ENCODE data around the gene ATP6V0D1. TPM values are rescaled to one million over a fixed set of nuclear protein-coding genes. Genes with fewer than 3 reads are reported as not detected.
"Not testable (repeated sequence)": the region's sequence is repeated elsewhere in the genome, so short reads cannot be mapped to it uniquely, and the experiment has no call there.

Gene ATP6V0D1
- total RNA-seq = 78.7 TPM

- FAIRE-seq = no peak
- DNase-seq (ENCODE audit: low spot score in 2 of 2) = peak; percentile 89 to 97
These were observed at the start of gene ATP6V0D1 for GRCh38 chr16:67480833-67481560. Gene ATP6V0D1 (minus strand): TSS chr16:67481157. CDS start chr16:67481086, 71 bp downstream.

DNA sequence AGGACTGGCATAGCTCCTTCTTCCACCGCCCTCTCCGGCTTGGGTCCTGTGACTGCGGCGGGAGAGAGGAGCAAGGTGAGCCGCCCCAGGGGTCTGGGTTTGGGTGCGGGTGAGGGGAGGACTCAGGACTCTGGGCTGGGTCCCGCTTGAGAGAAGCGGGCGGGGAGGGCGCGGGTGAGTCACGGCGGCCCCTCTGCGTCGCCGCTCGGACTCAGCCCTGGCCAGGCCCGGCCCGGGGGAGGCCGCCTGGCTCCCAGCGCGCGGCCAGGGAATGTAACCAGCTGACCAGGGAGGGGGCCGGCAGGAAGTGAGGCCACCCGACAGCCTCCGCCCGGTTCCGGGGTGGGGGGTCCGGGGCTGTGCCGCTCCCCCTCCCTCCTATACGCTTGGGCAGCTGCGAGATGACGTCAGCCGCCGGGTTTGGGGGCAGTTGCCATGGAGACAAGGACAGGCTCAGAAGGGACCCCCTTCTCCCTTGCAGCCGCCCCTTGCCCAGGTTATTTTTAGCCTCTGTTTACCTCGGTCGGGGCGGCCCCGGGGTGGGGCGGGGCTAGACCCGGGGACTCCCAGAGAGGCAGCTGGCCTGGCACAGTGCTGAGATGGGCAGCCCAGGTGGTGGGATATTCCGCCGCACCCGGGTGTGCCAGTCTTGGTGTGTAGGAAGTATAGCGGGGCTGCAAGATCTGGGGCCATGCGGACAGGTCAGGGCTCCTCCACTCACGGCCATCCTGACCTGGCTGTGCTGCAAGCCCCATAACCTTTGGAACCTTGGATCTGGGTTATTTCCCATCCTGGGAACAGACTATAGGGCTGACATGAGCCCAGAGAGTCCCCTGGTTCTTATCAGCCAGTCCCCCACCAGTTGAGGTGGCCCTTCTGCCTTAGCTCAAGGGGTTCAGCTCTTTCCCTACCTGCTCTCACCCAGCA lies 49.3 kb upstream of the ATP6V0D1 start:
- FAIRE-seq (no peak), DNase-seq (ENCODE audit: low spot score in 2 of 2) (peak; percentile 80 to 91)

DNA sequence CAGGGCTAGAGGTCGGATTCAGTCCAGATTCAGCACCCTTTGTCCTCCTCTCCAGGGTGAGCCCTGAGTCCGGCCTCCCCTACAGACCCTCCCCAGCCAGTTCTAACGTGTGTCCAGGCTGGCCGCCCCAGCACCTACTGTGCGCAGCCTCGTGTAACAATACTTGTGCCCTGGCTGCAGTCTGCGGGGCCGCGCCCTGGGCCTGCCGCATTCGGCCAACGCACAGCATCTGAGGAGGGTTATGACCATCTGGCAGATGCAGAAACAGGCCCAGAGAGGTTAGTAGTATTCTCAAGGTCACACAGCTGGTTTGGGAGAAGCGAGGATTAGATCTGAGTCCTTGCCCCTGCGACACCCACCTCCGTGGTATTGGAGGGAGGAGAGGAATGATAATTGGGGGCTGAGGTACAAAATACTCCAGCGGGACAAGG lies 48.6 kb upstream of the ATP6V0D1 start:
- FAIRE-seq = no peak
- peak in 1 of 2 donors; percentile 36 for DNase-seq (ENCODE audit: low spot score in 2 of 2)

DNA sequence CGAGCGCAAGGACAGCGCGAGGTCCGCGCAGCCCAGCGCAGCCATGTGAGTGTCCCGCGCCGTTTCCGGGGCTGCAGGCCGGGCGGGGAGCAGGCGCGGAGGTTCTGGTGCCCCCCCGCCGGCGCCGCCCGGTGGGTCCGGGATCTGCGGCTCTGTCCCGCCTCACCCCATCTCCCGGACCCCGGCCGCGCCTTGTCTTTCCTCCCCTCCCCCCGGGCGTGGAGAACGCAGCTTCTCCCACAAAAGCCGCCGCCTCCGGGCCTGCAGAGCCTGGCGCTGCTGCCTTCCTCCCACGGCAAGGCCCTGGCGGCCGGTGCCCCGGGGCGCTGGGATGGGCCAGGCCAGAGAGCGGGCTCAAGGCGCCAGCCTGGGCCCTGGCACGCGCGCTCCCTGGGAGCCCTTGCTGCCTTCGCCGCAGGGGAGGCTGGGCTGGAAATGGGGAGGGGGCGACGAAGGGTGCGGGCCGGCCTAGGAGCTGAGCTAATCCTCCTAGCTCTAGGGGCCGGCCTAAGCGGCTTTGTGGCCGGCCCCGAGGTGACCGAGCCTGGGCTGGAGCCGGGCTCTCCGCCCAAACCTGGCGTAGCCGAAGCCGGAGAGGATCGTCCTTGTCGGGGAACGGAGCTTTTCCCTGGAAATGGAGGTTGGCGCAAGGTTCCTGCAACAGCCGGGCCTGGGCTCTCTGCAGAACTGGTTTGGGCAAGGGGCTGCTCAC lies 48.1 kb upstream of the ATP6V0D1 start:
- DNase-seq (ENCODE audit: low spot score in 2 of 2) (no peak), FAIRE-seq (no peak)

DNA sequence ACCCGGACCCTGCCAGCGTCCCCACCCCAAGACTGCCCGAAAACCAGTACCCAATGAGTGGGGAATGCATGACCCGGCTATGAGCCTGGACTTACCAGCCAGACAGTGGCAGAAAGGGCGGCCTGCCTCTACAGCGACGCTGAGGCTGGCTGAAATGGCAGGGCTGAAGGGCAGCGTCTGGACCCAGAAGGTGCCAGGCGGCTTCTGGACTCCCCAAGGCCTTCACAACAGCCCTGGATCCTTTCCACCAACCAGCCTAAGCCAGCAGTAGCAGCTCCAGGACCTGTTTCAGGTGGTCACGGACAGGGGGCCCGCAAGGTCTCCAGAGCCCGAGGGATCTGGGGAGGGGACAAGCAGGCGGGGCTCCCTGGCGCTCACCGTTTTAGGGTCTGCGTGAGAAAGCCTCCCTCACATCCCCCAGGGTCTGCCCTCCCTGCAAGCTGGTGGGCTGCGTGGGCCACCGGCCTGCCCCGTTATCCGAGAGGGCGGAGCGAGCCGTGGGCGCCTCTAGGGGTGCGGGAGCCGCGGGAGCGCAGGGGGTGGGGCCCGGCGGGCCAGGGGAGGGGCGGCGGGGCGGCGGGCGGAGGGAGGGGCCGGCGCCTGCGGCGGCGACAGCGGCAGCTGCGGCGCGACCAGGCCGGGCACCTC lies 47.4 kb upstream of the ATP6V0D1 start, which contains the start of gene RIPOR1:
Gene RIPOR1 (plus strand): TSS at position 608 of the 648 bp plus-strand sequence. CDS start 9,618 bp downstream, outside the sequence.
- DNase-seq (ENCODE audit: low spot score in 2 of 2) (peak; percentile 85 to 86), FAIRE-seq (no peak)

DNA sequence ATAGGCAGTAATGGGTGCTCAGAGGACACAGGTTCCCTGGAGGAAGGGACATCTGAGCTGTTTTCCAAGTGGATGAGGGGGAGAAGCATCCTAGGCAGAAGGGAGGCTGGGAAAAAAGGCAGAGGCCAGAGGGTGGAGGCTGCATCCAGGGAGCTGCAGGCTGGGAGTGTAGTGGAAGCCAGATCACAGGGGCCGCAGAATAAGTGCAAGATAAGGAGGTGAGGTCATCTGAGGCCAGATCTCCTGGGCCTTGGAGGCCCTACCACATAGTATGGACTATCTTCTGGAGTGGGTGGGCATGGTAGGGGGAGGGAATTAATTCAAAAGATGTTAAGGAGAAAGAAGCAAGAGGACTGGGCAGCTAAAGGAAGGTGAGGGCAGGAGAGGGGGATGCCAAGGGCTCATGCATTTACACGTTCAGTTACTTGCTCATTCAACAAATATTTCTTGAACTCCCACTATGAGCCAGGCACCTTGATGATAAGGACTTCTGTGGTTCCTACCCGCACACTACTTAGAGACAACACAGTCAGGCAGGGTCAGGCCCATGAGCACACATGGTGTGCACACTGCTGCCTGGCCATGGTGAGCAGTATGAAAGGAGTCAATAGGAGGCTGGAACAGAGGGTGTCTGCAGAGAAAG lies 45.3 kb upstream of the ATP6V0D1 start:
- peak in 1 of 2 donors; percentile 6 for DNase-seq (ENCODE audit: low spot score in 2 of 2)
- FAIRE-seq = no peak

DNA sequence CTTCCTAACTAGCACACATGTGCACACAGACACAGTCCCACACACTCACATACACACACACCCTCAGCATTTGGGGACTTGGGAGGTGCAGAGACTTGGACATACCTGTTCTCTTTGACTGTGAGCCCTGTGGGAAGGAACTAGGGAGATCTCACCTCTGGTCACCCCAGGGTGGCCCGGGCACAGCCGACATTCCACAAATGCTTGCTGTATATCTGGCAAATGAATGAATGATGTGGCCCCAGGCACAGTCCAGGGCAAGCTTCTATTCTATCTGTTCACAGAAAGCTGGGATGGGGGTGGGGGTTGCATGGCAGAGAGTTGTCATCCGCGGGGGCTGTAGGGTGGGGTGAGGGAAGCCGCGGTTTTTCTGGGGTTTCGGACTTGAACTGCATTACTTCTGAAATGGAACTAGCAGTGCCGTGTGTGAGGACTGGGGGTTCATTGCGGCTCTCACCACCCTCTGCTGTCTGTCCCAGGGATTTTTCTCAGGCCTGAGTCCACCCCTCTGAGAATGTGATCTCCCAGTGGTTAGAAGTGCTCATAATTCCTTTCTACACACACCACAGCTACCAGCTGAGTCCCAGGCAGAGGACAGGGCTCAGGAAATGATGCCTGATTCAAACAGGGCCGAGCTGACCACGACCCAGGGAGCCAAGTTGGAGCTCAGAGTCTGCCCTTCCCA lies 44.4 kb upstream of the ATP6V0D1 start:
- FAIRE-seq (no peak), DNase-seq (ENCODE audit: low spot score in 2 of 2) (peak in 1 of 2 donors; percentile 10)

DNA sequence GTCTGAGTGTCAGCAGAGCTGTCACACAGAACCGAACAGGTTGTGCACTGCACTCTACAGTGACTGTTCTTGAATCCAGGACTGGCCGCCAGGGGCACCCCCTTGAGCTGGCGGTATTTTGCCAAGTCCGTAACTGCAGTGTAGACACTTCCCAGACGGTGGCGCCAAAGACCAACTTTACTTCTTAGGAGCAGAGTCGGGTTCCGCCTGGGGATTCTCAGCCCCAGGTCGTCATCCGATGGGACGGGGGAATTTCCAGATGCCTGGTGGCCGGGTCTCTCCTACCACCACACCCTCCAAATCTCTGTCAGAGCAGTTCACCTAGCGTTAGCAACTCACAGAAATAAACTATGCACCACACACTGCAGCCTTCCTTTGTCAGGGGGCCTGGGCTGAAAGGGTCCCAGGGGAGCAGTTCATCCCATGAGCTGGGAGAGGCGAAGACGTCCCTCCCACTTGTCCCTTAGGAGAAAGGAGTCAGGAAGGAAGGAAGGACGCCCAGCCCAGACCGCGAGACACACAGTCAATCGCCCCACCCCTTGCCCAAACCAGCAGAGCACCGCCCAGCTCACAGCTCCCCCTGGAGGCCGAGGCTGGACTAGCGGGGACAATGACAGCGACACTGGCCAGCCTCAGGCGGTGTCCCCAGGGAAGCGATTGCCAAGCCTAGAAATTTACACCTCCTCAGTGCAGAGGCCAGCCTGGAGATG lies 40.3 kb upstream of the ATP6V0D1 start:
- FAIRE-seq = no peak
- DNase-seq (ENCODE audit: low spot score in 2 of 2) = peak; percentile 77 to 90

DNA sequence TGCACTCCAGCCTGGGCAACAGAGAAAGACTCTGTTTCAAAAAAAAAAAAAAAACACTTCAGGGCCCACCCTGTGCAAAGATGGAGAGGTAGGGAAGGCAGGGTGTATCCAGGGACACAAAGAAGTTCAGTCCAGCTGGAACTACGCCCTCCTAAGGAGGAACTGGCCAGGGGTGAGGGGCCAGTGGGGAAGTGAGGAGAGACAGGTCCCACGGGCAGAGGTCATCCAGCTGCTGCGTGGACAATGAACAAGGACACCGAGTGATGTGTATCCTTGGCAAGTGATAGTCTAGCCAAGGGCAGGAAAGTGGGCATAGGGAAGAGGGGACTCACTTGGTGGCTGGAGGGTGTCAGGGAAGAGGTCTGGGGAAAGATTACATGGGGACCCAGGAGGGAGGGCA lies 38.3 kb upstream of the ATP6V0D1 start:
- DNase-seq (ENCODE audit: low spot score in 2 of 2) (no peak), FAIRE-seq (no peak)

- DNase-seq (ENCODE audit: low spot score in 2 of 2) = no peak
- no peak for FAIRE-seq
These were observed 37.7 kb upstream of the ATP6V0D1 start for GRCh38 chr16:67518676-67519075.

DNA sequence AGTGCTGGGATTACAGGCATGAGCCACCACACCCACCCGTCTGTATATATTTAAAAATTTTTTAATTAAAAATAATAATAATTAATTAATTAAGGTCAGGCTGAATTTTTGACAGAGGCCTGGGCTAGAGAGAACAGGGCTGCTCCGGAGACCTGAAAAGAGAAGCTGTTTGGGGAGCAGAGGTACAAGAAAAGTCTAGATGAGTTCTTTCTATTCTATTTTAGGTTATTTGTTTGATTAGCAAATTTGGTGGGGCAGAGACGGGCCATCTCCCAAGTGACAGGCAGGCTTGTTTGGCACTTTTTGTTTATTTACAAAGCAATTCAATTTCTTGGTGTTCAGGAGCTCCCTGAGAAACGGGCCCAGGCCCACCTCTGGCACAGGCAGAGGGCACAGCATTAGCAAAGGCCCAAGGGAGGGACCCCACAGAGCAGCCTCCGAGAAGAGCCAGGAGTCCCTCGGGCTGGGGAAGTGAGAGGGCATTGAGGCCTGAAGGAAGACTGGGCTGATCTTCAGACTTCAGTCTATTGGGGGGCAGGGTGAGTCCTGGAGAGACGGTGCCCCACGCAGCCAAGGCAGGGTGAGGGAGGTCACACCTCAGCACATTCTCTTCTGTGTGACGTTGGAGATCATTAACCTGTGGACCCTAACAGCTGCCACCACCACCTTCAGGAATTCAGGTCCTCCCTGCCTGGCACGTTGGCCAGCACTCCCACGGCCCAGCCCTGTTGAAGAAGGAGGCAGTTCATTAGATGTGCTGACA lies 36.9 kb upstream of the ATP6V0D1 start:
- no peak for FAIRE-seq

DNA sequence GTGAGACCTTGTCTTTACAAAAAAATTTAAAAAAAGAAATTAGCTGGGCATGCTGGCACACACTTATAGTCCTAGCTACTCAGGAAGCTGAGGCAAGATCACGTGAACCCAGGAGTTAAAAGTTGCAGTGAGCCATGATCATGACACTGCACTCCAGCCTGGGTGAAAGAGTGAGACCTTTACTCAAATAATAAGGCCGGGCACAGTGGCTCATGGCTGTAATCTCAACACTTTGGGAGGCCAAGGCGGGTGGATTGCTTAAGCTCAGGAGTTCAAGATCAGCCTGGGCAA lies 36.1 kb upstream of the ATP6V0D1 start:
- no peak for FAIRE-seq
- no peak for DNase-seq (ENCODE audit: low spot score in 2 of 2)

More for the DNA sequence above, 36.9 kb upstream of the ATP6V0D1 start:
- DNase-seq (ENCODE audit: low spot score in 2 of 2) = no peak

- no peak for DNase-seq (ENCODE audit: low spot score in 2 of 2)
- FAIRE-seq = no peak
These were observed 35.6 kb upstream of the ATP6V0D1 start for GRCh38 chr16:67516296-67517154.

GRCh38 chr16:67514382-67514828 lies 33.4 kb upstream of the ATP6V0D1 start:
- DNase-seq (ENCODE audit: low spot score in 2 of 2) (peak in 1 of 2 donors; percentile 42), FAIRE-seq (no peak)

DNA sequence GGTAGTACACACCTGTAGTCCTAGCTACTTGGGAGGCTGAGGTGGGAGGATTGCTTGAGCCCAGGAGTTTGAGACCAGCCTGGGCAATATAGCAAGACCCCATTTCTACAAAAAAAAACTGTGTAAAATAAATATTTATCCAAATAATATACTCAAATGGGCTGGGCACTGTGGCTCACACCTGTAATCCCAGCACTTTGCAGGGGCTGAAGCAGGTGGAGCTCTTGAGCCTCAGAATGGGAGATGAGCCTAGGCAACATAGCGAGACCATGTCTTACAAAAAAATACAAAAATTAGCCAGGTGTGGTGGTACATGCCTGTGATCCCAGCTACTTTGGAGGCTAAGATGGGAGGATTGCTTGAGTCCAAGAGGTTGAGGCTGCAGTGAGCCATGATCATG lies 32.9 kb upstream of the ATP6V0D1 start:
- not testable (repeated sequence) for FAIRE-seq

DNA sequence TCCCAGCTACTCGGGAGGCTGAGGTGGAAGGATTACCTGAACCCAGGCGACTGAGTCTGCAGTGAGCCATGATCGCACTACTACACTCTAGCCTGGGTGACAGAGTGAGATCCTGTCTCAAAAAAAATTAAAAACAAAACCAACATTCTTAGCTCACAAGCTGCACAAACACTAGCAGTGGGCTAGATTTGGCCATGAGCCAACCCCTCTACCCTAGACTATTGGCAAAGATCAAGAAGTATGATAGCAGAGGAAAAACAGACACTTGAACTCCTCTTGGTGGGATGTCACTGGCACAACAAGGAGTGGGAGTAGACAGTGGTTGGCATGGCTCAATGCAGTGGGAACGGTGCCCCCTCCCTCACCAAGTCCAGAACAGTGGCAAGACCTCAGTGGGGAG lies 28.1 kb upstream of the ATP6V0D1 start:
- FAIRE-seq = no peak
- DNase-seq (ENCODE audit: low spot score in 2 of 2) = no peak

More for the DNA sequence above, 32.9 kb upstream of the ATP6V0D1 start:
- not testable (repeated sequence) for DNase-seq (ENCODE audit: low spot score in 2 of 2)

GRCh38 chr16:67506468-67506867 lies 25.5 kb upstream of the ATP6V0D1 start:
- FAIRE-seq = no peak
- no peak for DNase-seq (ENCODE audit: low spot score in 2 of 2)
